NCI-H187 (cell line): ENCODE data around the gene GOLIM4.
"Not testable (repeated sequence)": the region's sequence is repeated elsewhere in the genome, so short reads cannot be mapped to it uniquely, and the experiment has no call there.

Source experiments
- DNase-seq, 2 experiments: peaks; one replicate each; lab custom pipeline; 2025; lab: John Stamatoyannopoulos, UW

GOLIM4 gene

GRCh38 chr3:168095611-168096209, at the start of gene GOLIM4:
Gene GOLIM4 (minus strand): TSS chr3:168095924. CDS start chr3:168095285, 639 bp downstream.
- peak; percentile 84 to 86 for DNase-seq

DNA sequence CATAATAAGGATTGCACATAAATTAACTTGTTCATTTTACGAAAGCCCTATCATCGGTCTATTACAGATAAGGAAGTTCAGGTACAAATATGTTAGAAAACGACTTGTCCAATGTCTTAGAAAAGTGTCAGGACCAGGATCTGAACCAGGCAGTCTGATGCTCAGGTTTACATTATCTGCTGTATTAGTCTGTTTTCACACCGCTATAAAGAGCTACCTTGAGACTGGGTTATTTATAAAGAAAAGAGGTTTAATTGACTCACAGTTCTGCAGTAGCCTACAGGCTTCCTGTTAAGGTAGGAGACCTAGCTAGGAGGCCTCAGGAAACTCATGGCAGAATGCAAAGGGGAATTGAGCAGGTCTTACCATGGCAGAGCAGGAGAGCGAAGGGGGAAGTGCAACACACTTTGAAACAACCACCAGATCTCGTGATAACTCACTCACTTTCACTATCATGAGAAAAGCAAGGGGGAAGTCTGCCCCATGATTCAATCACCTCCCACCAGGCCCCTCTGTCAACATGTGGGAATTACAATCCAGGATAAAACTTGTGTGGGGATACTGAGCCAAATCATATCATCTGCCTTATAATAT, 45.8 kb upstream of the GOLIM4 start:
- no peak for DNase-seq

DNA sequence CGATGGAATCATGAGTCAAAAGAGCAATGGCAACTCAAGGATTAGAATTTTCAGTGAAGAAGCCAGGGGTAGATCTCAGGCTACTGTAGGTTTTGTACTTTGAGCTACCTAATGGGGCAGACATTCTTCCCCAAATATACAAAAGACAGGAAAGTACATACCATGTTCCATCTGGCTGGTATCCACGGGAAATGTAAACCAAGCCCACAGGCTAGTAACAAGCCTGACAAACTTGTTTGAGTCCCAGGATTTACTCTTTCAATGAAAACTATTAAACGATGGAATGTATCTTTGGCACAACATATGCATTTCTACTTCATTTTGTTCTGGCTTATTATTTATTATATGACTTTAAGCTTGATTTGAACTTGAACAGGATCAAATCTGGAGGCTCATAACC, 44.2 kb upstream of the GOLIM4 start:
- DNase-seq, result no peak

DNA sequence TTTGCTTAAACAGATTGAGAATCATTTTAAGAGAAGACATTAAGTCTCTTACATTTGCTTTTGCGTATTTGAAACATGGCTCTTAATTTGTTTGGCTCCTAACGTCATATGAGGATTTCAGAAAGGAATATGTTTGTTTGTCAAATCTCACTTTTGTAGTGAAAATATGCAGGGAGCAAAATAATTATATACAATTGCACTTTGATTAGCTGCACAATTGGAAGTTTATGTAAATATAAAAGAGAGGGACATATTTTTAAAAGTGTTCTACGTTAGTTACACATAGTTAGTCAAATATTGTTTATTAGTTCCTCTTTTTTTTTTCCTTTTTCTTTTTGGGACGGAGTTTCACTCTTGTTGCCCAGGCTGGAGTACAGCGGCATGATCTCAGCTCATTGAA, 42.7 kb upstream of the GOLIM4 start:
- DNase-seq, result no peak

GRCh38 chr3:168134931-168135330, 39.2 kb upstream of the GOLIM4 start:
- no peak for DNase-seq

DNA sequence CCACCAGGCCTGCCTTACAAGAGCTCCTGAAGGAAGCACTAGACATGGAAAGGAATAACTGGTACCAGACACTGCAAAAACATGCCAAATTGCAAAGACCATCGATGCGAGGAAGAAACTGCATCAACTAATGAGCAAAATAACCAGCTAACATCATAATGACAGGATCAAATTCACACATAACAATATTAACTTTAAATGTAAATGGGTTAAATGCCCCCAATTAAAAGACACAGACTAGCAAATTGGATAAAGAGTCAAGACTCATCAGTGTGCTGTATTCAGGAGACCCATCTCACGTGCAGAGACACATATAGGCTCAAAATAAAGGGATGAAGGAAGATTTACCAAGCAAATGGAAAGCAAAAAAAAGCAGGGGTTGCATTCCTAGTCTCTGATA, 34.5 kb upstream of the GOLIM4 start:
- not testable (repeated sequence) for DNase-seq

DNA sequence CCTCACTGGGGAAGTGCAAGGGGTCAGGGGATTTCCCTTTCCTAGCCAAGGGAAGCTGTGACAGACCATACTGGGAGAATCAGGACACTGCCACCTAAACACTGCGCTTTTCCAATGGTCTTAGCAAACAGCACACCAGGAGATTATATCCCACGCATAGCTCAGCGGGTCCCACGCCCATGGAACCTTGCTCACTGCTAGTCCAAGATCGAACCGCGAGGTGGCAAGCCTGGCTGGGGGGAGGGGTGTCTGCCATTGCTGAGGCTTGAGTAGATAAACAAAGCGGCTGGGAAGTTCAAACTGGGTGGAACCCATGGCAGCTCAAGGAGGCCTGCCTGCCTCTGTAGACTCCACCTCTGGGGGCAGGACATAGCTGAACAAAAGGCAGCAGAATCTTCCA, 32.7 kb upstream of the GOLIM4 start:
- DNase-seq, result not testable (repeated sequence)

DNA sequence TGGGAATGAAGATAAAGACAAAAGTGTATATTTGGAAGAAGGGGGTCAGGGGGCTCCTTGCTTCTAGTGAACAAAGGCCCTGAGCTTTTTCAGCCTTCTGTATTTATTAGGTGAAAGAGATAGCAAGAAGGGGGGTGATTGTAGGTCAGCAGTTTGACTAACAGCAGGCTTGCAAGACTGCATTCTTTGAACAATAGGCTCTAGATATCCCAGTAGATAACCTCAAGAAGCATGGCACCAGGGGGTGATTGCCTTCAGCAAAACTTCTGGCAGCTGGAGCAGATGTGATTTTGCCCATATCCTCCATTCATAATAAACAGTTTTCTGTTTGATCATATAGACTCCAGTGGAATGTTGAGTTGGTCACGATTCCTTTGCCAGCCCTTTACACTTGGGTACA, 31.7 kb upstream of the GOLIM4 start:
- DNase-seq, result no peak

DNA sequence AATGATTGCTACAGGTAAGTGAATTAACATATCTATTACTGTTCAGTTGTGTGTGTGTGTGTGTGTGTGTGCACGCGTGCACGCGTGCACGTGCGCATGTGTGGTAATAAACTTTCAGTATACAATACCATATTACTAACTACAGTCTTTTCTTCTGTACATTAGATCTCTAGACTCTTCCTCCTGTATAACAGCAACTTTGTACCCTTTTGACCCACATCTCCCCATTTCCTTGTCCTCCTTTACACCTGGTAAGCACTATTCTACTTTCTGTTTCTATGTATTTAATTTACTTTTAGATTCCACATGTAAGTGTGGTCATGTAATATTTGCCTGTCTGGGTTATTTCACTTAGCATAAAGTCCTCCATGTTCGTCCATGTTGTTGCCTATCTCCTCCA, 29.1 kb upstream of the GOLIM4 start:
- no peak for DNase-seq

GRCh38 chr3:168124291-168124690, 28.6 kb upstream of the GOLIM4 start:
- no peak for DNase-seq

DNA sequence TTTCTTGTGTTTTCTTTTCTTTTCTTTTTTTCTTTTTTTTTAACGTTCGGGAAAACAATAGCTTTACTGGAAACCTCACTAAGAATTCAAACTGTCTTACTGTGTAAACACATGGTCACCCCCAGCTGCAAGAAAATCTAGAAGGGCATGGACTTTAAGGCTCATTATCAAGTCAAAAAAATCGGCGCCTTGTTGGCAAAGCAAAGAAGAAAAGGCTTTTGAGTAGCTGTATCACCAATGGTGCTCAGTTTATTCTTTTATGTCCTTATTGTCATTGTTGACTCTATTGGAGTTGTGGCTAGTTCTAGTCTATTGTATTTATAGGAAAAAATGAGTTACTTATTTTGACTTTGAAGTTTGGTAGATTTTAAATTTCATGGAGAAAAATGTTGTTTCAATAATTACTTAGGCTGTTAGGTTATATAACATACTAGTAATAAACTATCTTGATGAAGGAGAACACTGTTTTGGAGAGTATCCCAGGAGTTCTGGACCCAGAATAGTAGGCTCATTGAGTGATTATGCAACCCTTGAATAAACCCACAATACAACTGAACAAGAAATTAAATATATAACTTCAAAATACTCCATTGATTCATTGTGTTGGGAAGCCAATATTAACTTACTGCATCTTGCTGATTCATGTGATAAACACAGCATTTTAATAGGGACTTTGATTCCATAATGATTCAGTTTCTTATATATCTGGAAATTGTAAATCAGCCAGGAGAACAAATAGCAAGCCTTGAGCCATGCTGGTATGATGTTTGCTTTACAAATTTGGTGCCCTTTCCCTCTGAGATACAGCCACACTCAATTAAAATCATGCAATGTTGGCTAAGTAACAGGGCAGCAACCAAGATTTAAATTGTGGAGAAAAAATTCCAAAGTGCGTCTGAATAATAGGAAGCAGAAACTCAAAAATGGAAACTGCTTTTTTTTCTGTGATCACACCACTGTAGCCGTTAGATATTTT, 27.8 kb upstream of the GOLIM4 start:
- DNase-seq, result no peak

DNA sequence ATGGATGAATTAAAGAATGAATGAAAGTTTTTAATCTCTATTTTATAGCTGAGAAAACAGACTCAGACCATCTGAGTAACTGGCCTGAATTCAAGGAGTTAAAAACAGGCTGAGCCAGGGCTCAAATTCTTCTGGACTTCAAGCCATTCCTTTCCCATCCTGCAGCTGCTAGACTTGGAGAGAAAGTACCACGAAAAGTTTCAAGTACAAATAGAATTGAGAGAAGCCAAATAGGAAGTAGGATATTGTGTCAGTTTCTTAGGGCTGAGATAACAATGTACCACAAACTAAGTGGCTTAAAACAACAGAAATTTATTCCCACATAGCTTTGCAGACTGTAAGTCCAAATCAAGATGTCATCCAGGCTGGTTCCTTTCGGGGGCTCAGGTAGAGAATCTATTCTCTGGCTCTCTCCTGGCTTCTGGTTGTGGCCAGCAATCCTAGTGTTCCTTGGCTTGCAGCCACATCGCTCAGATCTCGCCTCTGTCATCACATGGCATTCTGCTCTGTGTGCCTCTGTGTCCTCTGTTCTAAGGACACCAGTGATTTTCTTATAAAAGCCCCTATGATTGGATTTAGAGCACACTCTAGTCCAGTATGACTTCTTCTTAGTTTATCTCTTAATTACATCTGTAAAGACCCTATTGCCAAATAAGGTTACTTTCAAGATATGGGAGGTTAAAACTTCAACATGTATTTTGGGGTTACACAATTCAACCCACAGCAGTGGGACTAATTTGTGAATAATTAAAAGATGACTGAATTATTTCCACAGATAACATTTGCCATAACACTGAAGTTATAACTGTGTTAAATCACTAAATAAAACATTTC, 25.7 kb upstream of the GOLIM4 start:
- DNase-seq, result no peak

GRCh38 chr3:168117853-168118313, 22.2 kb upstream of the GOLIM4 start:
- DNase-seq, result no peak

DNA sequence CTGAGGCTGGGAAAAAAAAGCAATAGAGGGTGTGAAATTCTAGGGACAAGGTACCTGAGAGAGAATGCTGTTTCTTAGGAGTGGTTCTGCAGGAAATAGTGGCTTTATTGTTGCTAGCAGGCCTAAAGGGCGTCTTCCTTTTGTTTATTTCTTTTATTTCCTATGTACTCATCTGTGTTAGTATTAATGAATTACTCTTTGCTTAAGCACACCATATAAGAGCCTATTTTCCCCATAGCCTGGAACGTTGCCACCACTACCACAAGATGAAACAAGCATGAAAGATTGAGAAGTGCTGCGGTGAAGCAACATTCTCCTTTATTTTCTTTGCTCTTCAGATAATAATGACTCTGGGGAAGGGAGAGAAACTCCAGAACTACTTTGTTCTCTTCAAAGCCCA, 21.3 kb upstream of the GOLIM4 start:
- DNase-seq, result peak in 1 of 2 experiments; percentile 0

GRCh38 chr3:168116279-168116678, 20.6 kb upstream of the GOLIM4 start:
- no peak for DNase-seq

DNA sequence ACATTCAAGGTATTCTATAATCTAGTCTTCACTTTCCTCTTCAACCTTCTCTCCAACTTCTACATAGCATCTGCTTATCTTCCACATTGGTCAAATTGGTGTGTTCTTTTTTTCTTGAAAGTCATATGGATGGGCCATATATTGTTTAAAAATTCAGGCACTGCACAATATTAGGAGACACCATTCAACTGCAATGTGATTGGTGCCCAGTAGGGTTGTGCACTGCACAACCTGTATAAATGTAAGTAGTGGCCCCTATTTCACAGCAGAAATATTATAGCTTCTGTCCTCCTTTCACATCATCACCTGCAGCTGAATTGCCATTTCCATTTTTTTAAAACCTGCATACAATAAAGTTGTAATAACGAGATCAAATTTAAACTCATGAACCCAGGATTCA, 18.1 kb upstream of the GOLIM4 start:
- no peak for DNase-seq

GRCh38 chr3:168112894-168113293, 17.2 kb upstream of the GOLIM4 start:
- no peak for DNase-seq

- no peak for DNase-seq
Observed at GRCh38 chr3:168104361-168104760, 8.6 kb upstream of the GOLIM4 start.

GRCh38 chr3:168102735-168103410, 7.1 kb upstream of the GOLIM4 start:
- DNase-seq, result no peak

- no peak for DNase-seq
Observed at GRCh38 chr3:168100777-168101492, 5.2 kb upstream of the GOLIM4 start.

DNA sequence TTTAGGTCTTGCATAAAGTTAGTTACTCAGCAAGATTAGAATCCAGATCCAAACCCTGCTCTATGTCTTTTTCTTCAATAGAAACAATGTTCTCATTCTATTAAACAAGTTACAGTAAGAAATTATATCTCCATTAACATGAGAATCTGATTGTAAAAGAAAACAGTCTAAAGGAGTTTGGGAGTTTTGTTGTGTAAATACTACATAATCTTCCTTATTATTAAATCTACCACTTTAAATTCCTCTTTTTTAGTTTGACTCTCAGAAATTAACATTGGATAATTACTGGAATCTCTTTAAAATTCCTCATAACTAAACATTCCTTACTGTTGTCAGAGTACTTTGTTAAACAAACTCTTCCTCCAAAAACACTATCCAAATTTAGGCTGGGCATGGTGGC, 1.7 kb upstream of the GOLIM4 start:
- DNase-seq, result no peak
